Stimulated activated CD8-positive, alpha-beta memory T cell treated with anti-CD3 and anti-CD28 coated beads, Interleukin-12 subunit alpha, Interleukin-12 subunit beta, amount 100 ng/mL, for 4 hours (primary cell): ENCODE data around the gene NOP9.

Source experiments
- DNase-seq: peaks from one replicate; pipeline ENCODE4 v3.0.0-alpha.2; 2020; ENCODE audit warnings: low read depth

NOP9 gene

GRCh38 chr14:24329073-24329663 lies 29.5 kb downstream of the NOP9 start:
- DNase-seq = no peak

GRCh38 chr14:24329736-24330135 lies 30.1 kb downstream of the NOP9 start:
- peak; percentile 62 for DNase-seq

GRCh38 chr14:24330973-24331674 lies 31.5 kb downstream of the NOP9 start:
- no peak for DNase-seq

GRCh38 chr14:24331731-24332267 lies 32.1 kb downstream of the NOP9 start:
- no peak for DNase-seq

GRCh38 chr14:24332268-24332993 lies 32.8 kb downstream of the NOP9 start:
- DNase-seq = peak; percentile 63

GRCh38 chr14:24334431-24335291 lies 35.0 kb downstream of the NOP9 start, which contains the start of gene ADCY4:
ADCY4 (minus strand) TSS chr14:24335071; CDS start chr14:24334652, 419 bp downstream.
- no peak for DNase-seq

GRCh38 chr14:24335461-24336171 lies 36.0 kb downstream of the NOP9 start:
- no peak for DNase-seq

GRCh38 chr14:24337144-24337823 lies 37.6 kb downstream of the NOP9 start:
- DNase-seq = no peak

GRCh38 chr14:24337824-24338175 lies 38.1 kb downstream of the NOP9 start:
- no peak for DNase-seq

- DNase-seq = no peak
Measured at GRCh38 chr14:24338843-24339242, 39.2 kb downstream of the NOP9 start.

GRCh38 chr14:24339284-24340151 lies 39.9 kb downstream of the NOP9 start, which contains the start of gene RIPK3:
RIPK3 (minus strand) TSS chr14:24339991; CDS start chr14:24339826, 165 bp downstream.
- DNase-seq = peak; percentile 52

GRCh38 chr14:24340606-24341005 lies 41.0 kb downstream of the NOP9 start:
- DNase-seq = no peak

GRCh38 chr14:24342889-24343288 lies 43.2 kb downstream of the NOP9 start:
- no peak for DNase-seq

GRCh38 chr14:24343795-24344660 lies 44.4 kb downstream of the NOP9 start:
- no peak for DNase-seq

GRCh38 chr14:24347134-24347533 lies 47.5 kb downstream of the NOP9 start:
- DNase-seq = no peak

- no peak for DNase-seq
Measured at GRCh38 chr14:24348186-24348585, 48.5 kb downstream of the NOP9 start.

- DNase-seq = no peak
Measured at GRCh38 chr14:24349742-24350141, 50.1 kb downstream of the NOP9 start.

GRCh38 chr14:24351517-24351916 lies 51.9 kb downstream of the NOP9 start:
- DNase-seq = no peak
